IMR-90 (cell line): ENCODE measurements around the gene ARHGAP5. TPM values are rescaled to one million over a fixed set of nuclear protein-coding genes. Genes with fewer than 3 reads are reported as not detected.

Experiments used
- ATAC-seq: fragments of 200-7000 bp; cut with Tn5 transposase; 2 replicates; pipeline ENCODE4 v1.9.1; 2020; ENCODE audit warnings: low read depth, mild to moderate bottlenecking, moderate library complexity
- BruUV-seq: library from RNA; stranded (reverse); fragments of 400-500 nt; replicated peaks from 2 replicates; lab custom pipeline; 2021; lab: Mats Ljungman, UMichigan
- CTCF ChIA-PET: fragments of 300-600 bp; formaldehyde crosslinking; extraction: SDS; loops from one replicate; lab custom pipeline; 2021; ENCODE audit warnings: antibody characterized with exemption; lab: Yijun Ruan, JAX
- POLR2A ChIA-PET: fragments of 300-600 bp; sonication (Branson Sonifier 250); formaldehyde crosslinking; loops from one replicate; lab custom pipeline; 2022; ENCODE audit warnings: antibody characterized with exemption; ENCODE audit not compliant: unreplicated experiment; lab: Charles Lee
- DNase-seq: peaks from one replicate; pipeline ENCODE4 v3.0.0; 2013
- H2AFZ ChIP-seq: replicated peaks from 2 replicates; pipeline ENCODE3; 2013; ENCODE audit warnings: low read length, mild to moderate bottlenecking; ENCODE audit not compliant: poor library complexity
- H2AK5ac ChIP-seq: 2 replicates; pipeline ENCODE4 v1.6.1; 2013; ENCODE audit warnings: low read depth, low read length, inconsistent platforms
- H2AK9ac ChIP-seq: replicated peaks from 2 replicates; pipeline ENCODE3; 2013; ENCODE audit warnings: mild to moderate bottlenecking, low read depth, low read length, moderate library complexity; ENCODE audit not compliant: poor library complexity
- H2BK120ac ChIP-seq: 2 replicates; pipeline ENCODE4 v1.6.1; 2013; ENCODE audit warnings: low read depth, low read length, inconsistent platforms
- H2BK15ac ChIP-seq: 3 replicates; pipeline ENCODE4 v1.6.1; 2013; ENCODE audit warnings: low read depth, low read length, inconsistent platforms
- H2BK20ac ChIP-seq: 2 replicates; pipeline ENCODE4 v1.6.1; 2013; ENCODE audit warnings: low read depth, mild to moderate bottlenecking, inconsistent platforms, low read length, moderate library complexity
- H2BK5ac ChIP-seq: 2 replicates; pipeline ENCODE4 v1.6.1; 2013; ENCODE audit warnings: mild to moderate bottlenecking, low read depth, low read length, inconsistent platforms; ENCODE audit not compliant: poor library complexity, severe bottlenecking
- H3K14ac ChIP-seq: replicated peaks from 2 replicates; pipeline ENCODE4 v1.6.1; 2013; ENCODE audit warnings: low read depth, low read length, inconsistent platforms
- H3K18ac ChIP-seq: 2 replicates; pipeline ENCODE4 v1.6.1; 2013; ENCODE audit warnings: low read depth, low read length, control low read depth
- H3K23ac ChIP-seq: 2 replicates; pipeline ENCODE4 v1.6.1; 2013; ENCODE audit warnings: low read depth, low read length, inconsistent platforms
- H3K27ac ChIP-seq: 2 replicates; pipeline ENCODE4 v1.5.1; 2013; ENCODE audit warnings: mild to moderate bottlenecking, control low read depth, low read length; ENCODE audit not compliant: insufficient read depth
- H3K27me3 ChIP-seq: 2 replicates; pipeline ENCODE4 v1.6.1; 2013; ENCODE audit warnings: low read length; ENCODE audit not compliant: control insufficient read depth, insufficient read depth
- H3K36me3 ChIP-seq: 2 replicates; pipeline ENCODE4 v1.6.1; 2013; ENCODE audit warnings: low read length, mixed read lengths; ENCODE audit not compliant: control insufficient read depth, insufficient read depth
- H3K4ac ChIP-seq: 2 replicates; pipeline ENCODE4 v1.6.1; 2013; ENCODE audit warnings: low read depth, low read length, inconsistent platforms
- H3K4me1 ChIP-seq: 2 replicates; pipeline ENCODE4 v1.6.1; 2013; ENCODE audit warnings: low read length, mixed read lengths; ENCODE audit not compliant: control insufficient read depth, insufficient read depth
- H3K4me2 ChIP-seq: 2 replicates; pipeline ENCODE4 v1.6.1; 2013; ENCODE audit warnings: low read depth, mild to moderate bottlenecking, control low read depth, low read length, moderate library complexity
- H3K4me3 ChIP-seq: 2 replicates; pipeline ENCODE4 v1.5.1; 2013; ENCODE audit warnings: low read depth, mild to moderate bottlenecking, control low read depth, low read length, moderate library complexity; ENCODE audit not compliant: insufficient read depth
- H3K56ac ChIP-seq: 2 replicates; pipeline ENCODE4 v1.6.1; 2013; ENCODE audit warnings: low read length, inconsistent platforms; ENCODE audit not compliant: insufficient read depth; ENCODE audit errors: extremely low read depth
- H3K79me1 ChIP-seq, 2 experiments: 2 replicates each; pipeline ENCODE4 v1.6.1; 2013; ENCODE audit warnings: low read length in 2 of 2, inconsistent platforms in 1 of 2, low read depth in 1 of 2
- H3K9ac ChIP-seq: 2 replicates; pipeline ENCODE4 v1.6.1; 2013; ENCODE audit warnings: low read depth, low read length, control low read depth
- H3K9me1 ChIP-seq: 2 replicates; pipeline ENCODE4 v1.6.1; 2013; ENCODE audit warnings: low read length, inconsistent platforms; ENCODE audit not compliant: insufficient read depth
- H3K9me3 ChIP-seq: 2 replicates; pipeline ENCODE4 v1.6.1; 2013; ENCODE audit warnings: low read length; ENCODE audit not compliant: control insufficient read depth, insufficient read depth
- H4K20me1 ChIP-seq: 2 replicates; pipeline ENCODE4 v1.6.1; 2013; ENCODE audit warnings: low read length, inconsistent platforms; ENCODE audit not compliant: insufficient read depth
- H4K5ac ChIP-seq: 2 replicates; pipeline ENCODE4 v1.6.1; 2013; ENCODE audit warnings: mild to moderate bottlenecking, low read depth, low read length, control low read depth
- H4K8ac ChIP-seq, 2 experiments: 2 replicates each; pipeline ENCODE4 v1.6.1; 2013; ENCODE audit warnings: low read depth in 2 of 2, low read length in 2 of 2, control low read depth in 1 of 2, inconsistent platforms in 1 of 2
- H4K91ac ChIP-seq: 2 replicates; pipeline ENCODE4 v1.6.1; 2013; ENCODE audit warnings: low read depth, low read length, inconsistent platforms; ENCODE audit not compliant: insufficient read depth
- BHLHE40 ChIP-seq: fragments of 150-350 bp; IDR thresholded peaks from 2 replicates; pipeline ENCODE4 v1.6.1; 2016; ENCODE audit warnings: mild to moderate bottlenecking, low read depth, low read length
- CTCF ChIP-seq: conservative IDR thresholded peaks from 2 replicates; pipeline ENCODE4 v1.5.1; 2012; ENCODE audit warnings: mild to moderate bottlenecking, low read depth, low read length, improper control_type of control experiment
- ELK1 ChIP-seq: fragments of 150-350 bp; IDR thresholded peaks from 2 replicates; pipeline ENCODE4 v1.6.1; 2016; ENCODE audit warnings: low read depth, mild to moderate bottlenecking, low read length, moderate library complexity, borderline replicate concordance
- FOS ChIP-seq: fragments of 150-350 bp; IDR thresholded peaks from 2 replicates; pipeline ENCODE4 v1.6.1; 2016; ENCODE audit warnings: low read depth, low read length
- MXI1 ChIP-seq: IDR thresholded peaks from 2 replicates; pipeline ENCODE4 v1.6.1; 2012; ENCODE audit warnings: low read depth, mild to moderate bottlenecking, low read length, moderate library complexity, borderline replicate concordance
- NFE2L2 ChIP-seq: fragments of 150-350 bp; IDR thresholded peaks from 2 replicates; pipeline ENCODE4 v1.6.1; 2016; ENCODE audit warnings: low read depth, mild to moderate bottlenecking, low read length
- RFX5 ChIP-seq: IDR thresholded peaks from 2 replicates; pipeline ENCODE4 v1.8.0; 2012; ENCODE audit warnings: low read depth, mild to moderate bottlenecking, low read length, moderate library complexity
- SMC3 ChIP-seq: fragments of 150-350 bp; IDR thresholded peaks from 2 replicates; pipeline ENCODE4 v1.6.1; 2016; ENCODE audit warnings: low read depth, mild to moderate bottlenecking, antibody characterized with exemption, low read length, moderate library complexity
- WGBS, 2 experiments: methylation state at CpG; one replicate each; pipeline versions ENCODE4 v1.1.5 to v1.1.7; 2013; ENCODE audit warnings: missing lambda C conversion rate in 2 of 2; ENCODE audit not compliant: insufficient read length in 1 of 2; ENCODE audit errors: extremely low coverage in 2 of 2; 5-methylcytosine and 5-hydroxymethylcytosine counted together
- dilution Hi-C: fragments of 300-500 bp; cut with HindIII; formaldehyde crosslinking; loops from one replicate; pipeline ENCODE4 v1.14.3; 2018; ENCODE audit warnings: low sequenced_read_pairs; ENCODE audit not compliant: unreplicated experiment
- in situ Hi-C: fragments of 300-500 bp; cut with MboI; formaldehyde crosslinking; loops from 3 replicates; pipeline ENCODE4 v1.14.3; 2019; ENCODE audit warnings: low sequenced_read_pairs, inconsistent platforms, mixed read lengths
- intact Hi-C: fragments of 100-400 bp; cut with micrococcal nuclease; formaldehyde crosslinking; loops from 2 replicates; pipeline ENCODE4 v1.10.0; 2022
- polyA plus RNA-seq, 3 experiments: library from polyadenylated mRNA; depleted of rRNA; stranded (reverse); fragments of >200 nt; gene quantifications; 2 replicates each; pipeline ENCODE4 v1.2.3, GENCODE V29; 2012; ENCODE audit warnings: low replicate concordance in 1 of 3
- total RNA-seq: library from RNA; depleted of rRNA; stranded (reverse); fragments of >200 nt; gene quantifications from 2 replicates; pipeline ENCODE4 v1.2.3, GENCODE V29; 2012

The ARHGAP5 gene
- total and polyA plus RNA-seq, 2 of the 4 experiments (the other 2 are of a cell fraction) = 7.4 to 45.3 TPM

GRCh38 chr14:32090686-32091085 is 13.6 kb downstream of the ARHGAP5 start:
- H2AK5ac ChIP-seq = no peak overlapping the region
- H3K9me3 ChIP-seq = no peaks in the 10 kb centered on the region
- ATAC-seq = no peak
- peaks cover 21% of the 10 kb centered on the region for H4K20me1 ChIP-seq
- TF ChIP-seq ELK1 (no peak), MXI1 (no peak), BHLHE40 (no peak), FOS (no peak), CTCF (no peak), SMC3 (no peak), RFX5 (no peak), NFE2L2 (no peak)
- WGBS, 2 experiments = 100% methylated on average over 5 of the region's 6 CpGs; no CpG with 5 or more reads in 1 of the 2 experiments
- H4K8ac ChIP-seq = no peak overlapping the region
- H4K5ac ChIP-seq = no peak overlapping the region
- H3K27ac ChIP-seq = no peak overlapping the region
- no peak overlapping the region for H2BK20ac ChIP-seq
- H3K14ac ChIP-seq = no peak overlapping the region
- dilution Hi-C loops (no loop called here), intact Hi-C loops (no loop called here), in situ Hi-C loops (no loop called here)
- H2BK5ac ChIP-seq = no peak overlapping the region
- H3K27me3 ChIP-seq = no peaks in the 10 kb centered on the region
- no peak overlapping the region for H3K23ac ChIP-seq
- peaks cover 2% of the 10 kb centered on the region for H3K4me1 ChIP-seq
- peaks cover 23 to 31% of the 10 kb centered on the region in 2 experiments; a peak in 3 of 4 replicates for H3K79me1 ChIP-seq
- DNase-seq = no peak
- ChIA-PET POLR2A (no interaction called here), CTCF (no interaction called here)
- H3K4me3 ChIP-seq = no peak overlapping the region
- H3K36me3 ChIP-seq = peaks cover 6% of the 10 kb centered on the region; the same call in 1 of the 2 replicates
- H3K18ac ChIP-seq = no peak overlapping the region
- no peak overlapping the region for H2BK120ac ChIP-seq
- no peak overlapping the region for H4K91ac ChIP-seq
- H3K9me1 ChIP-seq = no peaks in the 10 kb centered on the region
- no peak overlapping the region for H3K56ac ChIP-seq
- H3K4ac ChIP-seq = no peak overlapping the region
- H2BK15ac ChIP-seq = no peak overlapping the region
- no peak overlapping the region for H2AFZ ChIP-seq
- no peak overlapping the region for H3K4me2 ChIP-seq
- no TSS peak for BruUV-seq
- no peak overlapping the region for H3K9ac ChIP-seq
- no peak overlapping the region for H2AK9ac ChIP-seq
